Tibial artery (tissue), 4 donors: ENCODE results near the gene LGALS3.

ENCODE experiments used
- DNase-seq, 2 donors: peaks; one replicate each; pipeline ENCODE4 v3.0.0-alpha.2; 2019
- H3K27ac ChIP-seq, 2 donors: fragments of 200-600 bp; sonication (generic) in 1 of 2; 1 replicate in 1 of 2; 2 replicates in 1 of 2; pipeline ENCODE4 v1.5.1; 2018 to 2019; ENCODE audit warnings: mild to moderate bottlenecking in 1 of 2
- H3K27me3 ChIP-seq, 2 donors: fragments of 200-600 bp; sonication (generic) in 1 of 2; one replicate each; pipeline versions ENCODE4 v1.5.1 to v1.6.0; 2016 to 2019
- H3K36me3 ChIP-seq, 3 donors: fragments of 200-600 bp; sonication (generic) in 2 of 3; one replicate each; pipeline ENCODE4 v1.5.1; 2016 to 2019; ENCODE audit warnings: mild to moderate bottlenecking in 2 of 3
- H3K4me1 ChIP-seq, 4 donors: fragments of 200-600 bp; sonication (generic) in 2 of 4; 1 replicate in 3 of 4; 2 replicates in 1 of 4; pipeline ENCODE4 v1.5.1; 2016 to 2019
- H3K4me3 ChIP-seq, 2 donors: fragments of 200-600 bp; sonication (generic) in 1 of 2; 1 replicate in 1 of 2; 2 replicates in 1 of 2; pipeline ENCODE4 v1.5.1; 2018 to 2019; ENCODE audit warnings: mild to moderate bottlenecking in 2 of 2
- H3K9me3 ChIP-seq, 3 donors: fragments of 200-600 bp; sonication (generic) in 1 of 3; one replicate each; pipeline ENCODE4 v1.5.1; 2016 to 2019
- CTCF ChIP-seq, 2 experiments: fragments of 200-600 bp in 1 of 2; fragments of 450-650 bp in 1 of 2; IDR thresholded peaks; one replicate each; pipeline ENCODE4 v1.5.1; 2017 to 2019; ENCODE audit warnings: antibody characterized with exemption in 2 of 2, mild to moderate bottlenecking in 1 of 2, moderate library complexity in 1 of 2
- intact Hi-C: fragments of 100-400 bp; cut with DNase I; formaldehyde crosslinking; loops from one replicate; pipeline ENCODE4 v1.15.0; 2023; ENCODE audit warnings: low total_unique reads

LGALS3 gene

GRCh38 chr14:55125403-55125802 lies 3.6 kb upstream of the LGALS3 start:
- no peaks in the 10 kb centered on the region for H3K27me3 ChIP-seq
- H3K4me1 ChIP-seq: peaks cover 0 to 30% (median 22%) of the 10 kb centered on the region in 4 donors
- no peaks in the 10 kb centered on the region for H3K36me3 ChIP-seq
- peak in 1 of 2 donors; percentile 56 for DNase-seq
- H3K27ac ChIP-seq: no peak overlapping the region
- intact Hi-C loops: no loop called here
- H3K4me3 ChIP-seq: no peak overlapping the region
- no peak for TF ChIP-seq CTCF (IDR thresholded peaks at IDR 0.05)
- H3K9me3 ChIP-seq: no peaks in the 10 kb centered on the region

GRCh38 chr14:55126034-55126433 lies 3.0 kb upstream of the LGALS3 start:
- no peak for TF ChIP-seq CTCF (IDR thresholded peaks at IDR 0.05)
- DNase-seq: no peak
- intact Hi-C loops: no loop called here
- no peaks in the 10 kb centered on the region for H3K27me3 ChIP-seq
- peaks cover 0 to 36% (median 27%) of the 10 kb centered on the region in 4 donors for H3K4me1 ChIP-seq
- H3K4me3 ChIP-seq: no peak overlapping the region
- H3K36me3 ChIP-seq: no peaks in the 10 kb centered on the region
- H3K9me3 ChIP-seq: no peaks in the 10 kb centered on the region
- peak overlapping the region in 1 of 2 donors; percentile 13 for H3K27ac ChIP-seq

- Histone ChIP-seq H3K4me1 (peaks cover 0 to 43% (median 31%) of the 10 kb centered on the region in 4 donors), H3K36me3 (no peaks in the 10 kb centered on the region), H3K9me3 (no peaks in the 10 kb centered on the region), H3K27me3 (no peaks in the 10 kb centered on the region), H3K4me3 (no peak overlapping the region), H3K27ac (no peak overlapping the region)
- no peak for TF ChIP-seq CTCF (IDR thresholded peaks at IDR 0.05)
- no peak for DNase-seq
- intact Hi-C loops: no loop called here
Observed at GRCh38 chr14:55126932-55127459, 2.1 kb upstream of the LGALS3 start.

- H3K4me3 ChIP-seq: no peak overlapping the region
Observed at GRCh38 chr14:55127460-55127951, 1.5 kb upstream of the LGALS3 start.

GRCh38 chr14:55128386-55129085 lies 516 bp upstream of the LGALS3 start:
- TF ChIP-seq CTCF (IDR thresholded peaks at IDR 0.05): no peak
- Histone ChIP-seq H3K36me3 (no peaks in the 10 kb centered on the region), H3K27ac (peak overlapping the region; percentile 94 to 96), H3K9me3 (no peaks in the 10 kb centered on the region), H3K4me3 (peak overlapping the region; percentile 83 to 90), H3K27me3 (no peaks in the 10 kb centered on the region), H3K4me1 (peaks cover 0 to 43% (median 26%) of the 10 kb centered on the region in 4 donors)
- DNase-seq: no peak
- intact Hi-C loops: no loop called here

More at GRCh38 chr14:55127460-55127951, 1.5 kb upstream of the LGALS3 start:
- no peak for TF ChIP-seq CTCF (IDR thresholded peaks at IDR 0.05)
- Histone ChIP-seq H3K4me1 (peaks cover 0 to 43% (median 29%) of the 10 kb centered on the region in 4 donors), H3K27ac (peak overlapping the region; percentile 94 to 96), H3K27me3 (no peaks in the 10 kb centered on the region), H3K36me3 (no peaks in the 10 kb centered on the region), H3K9me3 (no peaks in the 10 kb centered on the region)
- no peak for DNase-seq
- intact Hi-C loops: no loop called here
